Kasumi-1 (cell line): ENCODE data around the gene TRIM22.

Source experiments
- DNase-seq, 2 experiments: peaks; one replicate each; lab custom pipeline; 2025; lab: John Stamatoyannopoulos, UW

The TRIM22 gene

GRCh38 chr11:5746614-5747013 is 57.0 kb downstream of the TRIM22 start:
- no peak for DNase-seq

DNA sequence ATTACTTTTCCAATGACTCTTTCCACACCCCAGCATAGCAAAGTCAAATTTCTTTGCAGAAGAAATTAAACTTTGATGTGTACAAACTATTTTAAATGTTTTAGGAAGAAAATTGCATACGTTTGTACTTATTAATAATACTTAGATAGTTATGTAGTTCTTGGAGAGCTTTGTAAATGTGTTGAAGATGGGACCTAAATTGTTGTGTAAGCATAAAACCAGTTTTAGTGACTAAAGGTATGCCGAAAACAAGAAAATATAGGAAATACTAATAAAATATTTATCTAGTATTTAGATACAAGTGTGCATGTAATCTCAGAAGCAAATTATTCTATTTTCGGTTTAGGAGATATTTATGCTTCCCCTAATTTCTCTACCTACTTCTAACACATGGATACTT is 60.2 kb downstream of the TRIM22 start:
- no peak for DNase-seq

GRCh38 chr11:5753943-5754342 is 64.4 kb downstream of the TRIM22 start, which contains the start of gene OR52N4:
TSS of gene OR52N4 (plus strand) at chr11:5754243. CDS start at chr11:5754741, 498 bp downstream.
- no peak for DNase-seq
